ENCODE data around the gene PNPLA7. TPM values are rescaled to one million over a fixed set of nuclear protein-coding genes. Genes with fewer than 3 reads are reported as not detected.
"Not testable (repeated sequence)": the region's sequence is repeated elsewhere in the genome, so short reads cannot be mapped to it uniquely, and the experiment has no call there.

PNPLA7 gene
- total RNA-seq, 1 donor from 2014 or later: 9.7 TPM

- DNase-seq (ENCODE audit: low spot score): no peak
These were observed 9.7 kb downstream of the PNPLA7 start for GRCh38 chr9:137540536-137540935.

GRCh38 chr9:137538058-137538457 is 12.1 kb downstream of the PNPLA7 start:
- no peak for DNase-seq (ENCODE audit: low spot score)

GRCh38 chr9:137536594-137537131 is 13.5 kb downstream of the PNPLA7 start:
- not testable (repeated sequence) for DNase-seq (ENCODE audit: low spot score)

- no peak for DNase-seq (ENCODE audit: low spot score)
These were observed 15.1 kb downstream of the PNPLA7 start for GRCh38 chr9:137535120-137535428.

- DNase-seq (ENCODE audit: low spot score): no peak
These were observed 15.7 kb downstream of the PNPLA7 start for GRCh38 chr9:137534256-137535119.

- DNase-seq (ENCODE audit: low spot score): not testable (repeated sequence)
These were observed 17.2 kb downstream of the PNPLA7 start for GRCh38 chr9:137532891-137533468.

- DNase-seq (ENCODE audit: low spot score): no peak
These were observed 19.0 kb downstream of the PNPLA7 start for GRCh38 chr9:137531099-137531765.

GRCh38 chr9:137530331-137530730 is 19.9 kb downstream of the PNPLA7 start:
- no peak for DNase-seq (ENCODE audit: low spot score)

- no peak for DNase-seq (ENCODE audit: low spot score)
These were observed 25.3 kb downstream of the PNPLA7 start for GRCh38 chr9:137524981-137525317.

- no peak for DNase-seq (ENCODE audit: low spot score)
These were observed 25.8 kb downstream of the PNPLA7 start for GRCh38 chr9:137524161-137524980.

- DNase-seq (ENCODE audit: low spot score): no peak
These were observed 27.3 kb downstream of the PNPLA7 start for GRCh38 chr9:137522746-137523455.

- DNase-seq (ENCODE audit: low spot score): no peak
These were observed 28.7 kb downstream of the PNPLA7 start for GRCh38 chr9:137521405-137521985.

GRCh38 chr9:137520614-137521404 is 29.4 kb downstream of the PNPLA7 start:
- DNase-seq (ENCODE audit: low spot score): no peak

GRCh38 chr9:137519553-137519952 is 30.6 kb downstream of the PNPLA7 start:
- no peak for DNase-seq (ENCODE audit: low spot score)

GRCh38 chr9:137518661-137519459 is 31.3 kb downstream of the PNPLA7 start:
- DNase-seq (ENCODE audit: low spot score): not testable (repeated sequence)

GRCh38 chr9:137516144-137516917 is 33.9 kb downstream of the PNPLA7 start:
- no peak for DNase-seq (ENCODE audit: low spot score)

- DNase-seq (ENCODE audit: low spot score): no peak
These were observed 34.9 kb downstream of the PNPLA7 start for GRCh38 chr9:137515338-137515724.

GRCh38 chr9:137514691-137515337 is 35.4 kb downstream of the PNPLA7 start:
- no peak for DNase-seq (ENCODE audit: low spot score)
